ENCODE data around the gene C3orf52.

C3orf52 gene

DNA sequence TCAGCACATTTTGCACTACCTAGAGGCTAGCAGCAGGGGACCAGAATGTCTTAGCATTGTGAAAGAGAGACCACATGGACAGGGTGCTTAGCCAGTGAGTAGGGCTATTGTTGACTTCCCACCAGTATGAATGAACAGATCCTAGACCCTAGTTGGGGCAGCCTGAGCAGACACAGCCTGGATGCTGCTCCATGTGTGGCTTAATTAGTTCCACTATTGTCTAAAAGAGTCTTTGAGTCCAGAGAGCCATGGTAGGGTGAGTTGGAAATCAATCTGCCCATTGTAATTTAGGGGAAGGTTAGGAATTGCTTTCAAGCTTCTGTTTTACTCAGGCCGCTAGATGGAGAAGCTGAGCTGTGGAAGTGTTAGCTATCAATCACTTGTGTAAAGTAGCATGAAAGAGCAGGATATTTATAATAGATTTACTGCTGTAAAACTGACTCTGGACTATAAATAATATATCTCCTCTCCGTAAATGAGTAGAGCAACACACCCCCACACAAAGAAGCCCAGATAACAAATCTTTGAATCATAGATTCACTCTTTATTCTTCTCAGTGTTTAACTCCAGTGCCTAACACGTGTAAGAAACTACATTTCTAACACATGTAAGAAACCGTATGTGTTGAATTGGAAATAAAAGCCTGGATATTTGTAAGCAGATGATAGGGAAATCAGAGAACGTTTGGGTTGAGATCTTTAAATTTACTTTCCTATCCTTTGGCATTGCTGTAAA is 50.9 kb downstream of the C3orf52 start:
- peak in 1 of 2 experiments; percentile 71 for DNase-seq (ENCODE audit: low read depth in 1 of 2, low spot score in 1 of 2)
- TF ChIP-seq JUND (IDR thresholded peaks at IDR 0.05; ENCODE audit: low read depth), result no peak
- in situ Hi-C loops (cut with HindIII; ENCODE audit: low pct_unique_long_range_greater_than_20kb, low sequenced_read_pairs), result no loop called here

DNA sequence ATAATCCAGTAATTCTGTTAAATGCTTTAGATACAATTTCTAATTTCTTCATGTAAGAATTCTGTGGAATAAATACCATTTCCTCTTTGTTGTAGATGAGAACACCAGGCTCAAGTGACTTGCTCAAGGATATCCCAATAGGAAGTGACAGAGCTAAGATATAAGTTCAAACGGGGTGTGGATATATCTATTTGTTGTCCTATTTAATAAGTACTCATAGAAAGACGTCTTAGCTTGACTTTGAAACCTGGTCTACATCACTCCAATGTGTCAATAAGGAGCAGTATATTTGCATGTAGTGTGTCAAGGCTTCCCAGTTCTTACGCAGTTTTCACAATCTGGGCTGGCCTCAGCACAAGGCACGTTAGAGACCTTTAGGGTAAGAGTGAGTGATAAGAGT is 51.6 kb downstream of the C3orf52 start:
- TF ChIP-seq JUND (IDR thresholded peaks at IDR 0.05; ENCODE audit: low read depth), result no peak
- in situ Hi-C loops (cut with HindIII; ENCODE audit: low pct_unique_long_range_greater_than_20kb, low sequenced_read_pairs), result no loop called here
- DNase-seq (ENCODE audit: low read depth in 1 of 2, low spot score in 1 of 2), result no peak

DNA sequence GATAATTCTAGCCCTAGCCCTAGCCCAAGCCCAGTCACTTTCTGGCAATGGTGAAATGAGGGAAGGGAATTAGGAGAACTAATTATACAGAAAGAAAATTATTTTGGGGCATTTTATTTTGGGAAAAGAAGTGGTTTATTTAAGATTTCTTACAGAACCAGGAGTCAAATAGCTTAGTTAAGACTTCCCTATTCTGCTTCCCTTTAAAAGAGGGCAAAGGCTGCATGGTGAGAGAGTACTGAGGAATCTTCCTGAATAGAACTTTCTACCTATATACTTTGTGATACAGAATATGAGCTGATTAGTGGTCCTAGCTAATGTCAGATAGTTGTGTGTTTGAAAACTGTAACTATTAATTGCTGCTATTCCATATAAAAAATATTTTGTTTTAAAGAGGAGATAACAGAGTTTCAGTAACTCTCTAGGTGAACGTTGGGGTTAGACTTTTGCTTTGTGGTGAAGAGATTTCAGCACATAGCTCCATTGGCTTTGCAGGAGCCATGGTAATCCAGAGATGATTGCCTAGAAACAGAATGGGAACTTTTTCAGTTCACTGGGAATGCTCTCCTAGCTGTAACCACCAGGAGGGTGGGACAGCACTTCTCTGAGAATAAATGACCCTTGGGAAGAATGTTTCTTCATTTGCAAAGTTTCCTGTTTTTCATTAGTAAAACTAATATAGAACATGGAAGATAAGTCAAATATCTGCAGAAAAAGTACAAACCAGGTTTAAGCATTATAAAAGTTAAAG is 52.2 kb downstream of the C3orf52 start:
- TF ChIP-seq JUND (IDR thresholded peaks at IDR 0.05; ENCODE audit: low read depth), result no peak
- no peak for DNase-seq (ENCODE audit: low read depth in 1 of 2, low spot score in 1 of 2)
- in situ Hi-C loops (cut with HindIII; ENCODE audit: low pct_unique_long_range_greater_than_20kb, low sequenced_read_pairs), result no loop called here

DNA sequence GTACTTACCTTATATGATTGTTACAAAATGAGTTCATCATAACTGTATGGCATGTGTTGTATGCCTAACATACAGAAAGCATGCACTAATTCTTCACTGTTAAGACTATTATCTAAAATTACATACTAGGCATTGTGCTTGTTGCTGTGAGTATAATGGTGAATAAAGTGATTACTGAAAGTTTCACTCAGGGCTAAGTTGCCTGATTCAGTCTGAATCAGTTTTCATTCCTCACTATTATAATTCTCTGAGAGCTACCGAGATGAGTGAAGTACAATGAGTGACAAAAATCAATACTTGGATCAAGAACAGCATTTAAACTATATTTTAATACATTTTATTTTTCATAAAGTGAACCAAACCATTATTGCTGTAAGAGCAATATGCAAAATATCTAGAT is 54.4 kb downstream of the C3orf52 start:
- TF ChIP-seq JUND (IDR thresholded peaks at IDR 0.05; ENCODE audit: low read depth), result no peak
- in situ Hi-C loops (cut with HindIII; ENCODE audit: low pct_unique_long_range_greater_than_20kb, low sequenced_read_pairs), result no loop called here
- DNase-seq (ENCODE audit: low read depth in 1 of 2, low spot score in 1 of 2), result no peak

DNA sequence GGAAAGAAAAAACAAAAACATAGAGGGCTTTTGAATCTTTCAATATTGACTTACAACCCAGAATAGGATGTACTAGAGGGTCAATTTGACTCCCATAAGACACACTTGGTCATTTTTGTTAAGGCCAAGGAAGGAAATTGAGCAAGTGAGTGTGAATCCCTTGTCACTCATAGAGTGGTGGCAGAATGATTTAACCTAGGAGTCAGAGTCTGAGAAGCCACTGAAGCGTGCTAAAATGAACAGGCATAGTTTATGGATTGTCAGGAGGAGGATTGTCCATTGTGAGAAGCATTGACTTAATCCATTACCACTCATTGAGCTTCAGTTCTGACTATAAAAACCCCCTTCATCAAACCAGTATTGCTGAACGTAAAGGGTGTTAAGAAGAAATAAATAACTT is 55.1 kb downstream of the C3orf52 start:
- TF ChIP-seq JUND (IDR thresholded peaks at IDR 0.05; ENCODE audit: low read depth), result no peak
- in situ Hi-C loops (cut with HindIII; ENCODE audit: low pct_unique_long_range_greater_than_20kb, low sequenced_read_pairs), result no loop called here
- DNase-seq (ENCODE audit: low read depth in 1 of 2, low spot score in 1 of 2), result no peak

DNA sequence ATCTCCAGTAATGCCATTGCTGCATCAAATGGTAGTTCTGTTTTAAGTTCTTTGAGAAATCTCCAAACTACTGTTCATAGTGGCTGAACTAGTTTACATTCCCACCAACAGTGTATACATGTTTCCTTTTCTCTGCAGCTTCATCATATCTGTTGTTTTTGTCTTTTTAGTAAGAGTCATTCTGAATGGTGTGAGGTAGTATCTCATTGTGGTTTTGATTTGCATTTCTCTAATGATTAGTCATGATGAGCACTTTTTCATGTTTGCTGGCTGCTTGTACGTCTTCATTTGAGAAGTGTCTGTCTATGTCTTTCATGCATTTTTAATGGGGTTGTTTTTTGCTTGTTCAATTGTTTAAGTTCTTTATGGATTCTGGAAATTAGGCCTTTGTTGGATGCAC is 57.1 kb downstream of the C3orf52 start:
- in situ Hi-C loops (cut with HindIII; ENCODE audit: low pct_unique_long_range_greater_than_20kb, low sequenced_read_pairs), result no loop called here
- no peak for TF ChIP-seq JUND (IDR thresholded peaks at IDR 0.05; ENCODE audit: low read depth)

DNA sequence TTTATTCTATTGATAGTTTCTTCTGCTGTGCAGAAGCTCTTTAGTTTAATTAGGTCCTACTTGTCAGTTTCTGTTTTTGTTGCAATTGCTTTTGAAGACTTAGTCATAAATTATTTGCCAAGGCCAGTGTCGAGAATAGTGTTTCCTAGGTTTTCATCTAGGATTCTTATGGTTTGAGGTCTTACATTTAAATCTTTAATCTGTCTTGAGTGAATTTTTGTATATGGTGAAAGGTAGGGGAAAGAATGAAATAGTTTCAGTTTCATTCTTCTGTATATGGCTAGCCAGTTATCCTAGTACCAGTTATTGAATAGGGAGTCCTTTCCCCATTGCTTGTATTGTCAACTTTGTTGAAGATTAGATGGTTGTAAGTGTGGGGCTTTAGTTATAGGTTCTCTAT is 57.5 kb downstream of the C3orf52 start:
- no peak for DNase-seq (ENCODE audit: low read depth in 1 of 2, low spot score in 1 of 2)
- TF ChIP-seq JUND (IDR thresholded peaks at IDR 0.05; ENCODE audit: low read depth), result no peak
- in situ Hi-C loops (cut with HindIII; ENCODE audit: low pct_unique_long_range_greater_than_20kb, low sequenced_read_pairs), result no loop called here

More for the DNA sequence above, 57.1 kb downstream of the C3orf52 start:
- DNase-seq (ENCODE audit: low read depth in 1 of 2, low spot score in 1 of 2), result no peak

DNA sequence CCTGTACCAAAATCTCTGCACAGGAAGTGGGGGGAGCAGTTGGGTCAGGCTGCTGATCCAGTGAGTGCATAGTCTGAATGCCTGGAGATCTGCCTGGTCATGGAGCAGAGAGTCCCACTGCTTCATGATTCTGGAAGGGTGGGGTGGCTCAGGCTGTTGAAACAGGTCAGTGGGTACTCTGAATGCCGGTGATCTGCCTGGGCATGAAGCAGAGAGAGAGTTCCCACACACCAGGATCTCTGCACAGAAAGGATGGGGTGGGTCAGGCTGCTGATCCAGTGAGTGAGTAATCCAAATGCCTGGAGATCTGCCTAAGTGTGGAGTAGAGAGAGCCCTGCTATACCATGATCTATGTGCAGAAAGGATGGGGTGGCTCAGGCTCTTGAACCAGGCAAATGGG is 62.9 kb downstream of the C3orf52 start:
- DNase-seq (ENCODE audit: low read depth in 1 of 2, low spot score in 1 of 2), result no peak
- TF ChIP-seq JUND (IDR thresholded peaks at IDR 0.05; ENCODE audit: low read depth), result no peak
- in situ Hi-C loops (cut with HindIII; ENCODE audit: low pct_unique_long_range_greater_than_20kb, low sequenced_read_pairs), result no loop called here

DNA sequence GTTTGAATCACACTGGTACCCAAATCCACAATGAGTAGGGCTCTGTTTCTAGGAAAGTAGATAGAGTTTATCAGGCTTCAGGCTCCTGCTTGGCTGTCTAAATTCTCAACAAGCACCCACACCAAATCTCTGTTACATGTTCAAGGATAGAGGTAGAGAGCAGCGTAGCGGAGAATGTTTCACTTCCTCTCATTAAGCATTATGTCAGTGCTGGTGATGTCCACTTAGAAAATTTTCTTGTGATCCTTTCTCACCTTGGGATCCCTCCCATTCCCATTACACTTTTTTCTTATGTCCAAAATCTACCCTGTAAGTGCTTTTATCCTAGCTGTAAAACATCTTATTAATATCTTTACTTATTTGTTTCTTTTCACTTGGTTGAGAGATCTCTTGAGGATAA is 81.6 kb downstream of the C3orf52 start:
- no peak for TF ChIP-seq JUND (IDR thresholded peaks at IDR 0.05; ENCODE audit: low read depth)
- no peak for DNase-seq (ENCODE audit: low read depth in 1 of 2, low spot score in 1 of 2)
- in situ Hi-C loops (cut with HindIII; ENCODE audit: low pct_unique_long_range_greater_than_20kb, low sequenced_read_pairs), result no loop called here
